Activated effector memory CD4-positive, alpha-beta T cell treated with anti-CD3 and anti-CD28 coated beads, Interleukin-2, amount 50 U/mL, for 16 hours (primary cell): ENCODE results near the gene SETBP1.

Source experiments
- DNase-seq: peaks from one replicate; pipeline ENCODE4 v3.0.0-alpha.2; 2020

The SETBP1 gene

GRCh38 chr18:44848644-44849335, 168.1 kb downstream of the SETBP1 start:
- no peak for DNase-seq

- no peak for DNase-seq
Measured at GRCh38 chr18:44849361-44849760, 168.7 kb downstream of the SETBP1 start.

DNA sequence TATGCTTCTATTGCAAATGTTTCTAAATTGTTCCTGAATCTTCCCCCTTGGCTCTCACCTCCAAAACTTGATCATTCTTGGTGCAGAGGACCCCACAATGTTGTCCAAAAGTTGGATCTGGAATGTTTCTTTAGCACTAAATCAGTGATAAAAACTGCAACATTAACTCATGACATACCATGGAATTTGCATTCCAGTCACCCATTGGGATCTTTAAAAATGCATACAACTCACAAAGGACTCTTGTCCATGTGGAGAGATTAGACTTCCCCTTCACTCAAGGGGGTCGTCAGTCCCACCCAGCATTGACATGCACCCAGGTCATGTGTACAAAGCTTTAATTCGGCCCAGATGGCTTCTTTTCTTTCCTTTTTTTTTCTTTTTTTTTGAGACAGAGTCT, 169.3 kb downstream of the SETBP1 start:
- DNase-seq = no peak

- DNase-seq = no peak
Measured at GRCh38 chr18:44851856-44852621, 171.4 kb downstream of the SETBP1 start.

- DNase-seq = no peak
Measured at GRCh38 chr18:44852818-44853217, 172.1 kb downstream of the SETBP1 start.

GRCh38 chr18:44853430-44853829, 172.7 kb downstream of the SETBP1 start:
- DNase-seq = no peak

- DNase-seq = no peak
Measured at GRCh38 chr18:44855681-44856080, 175.0 kb downstream of the SETBP1 start.

GRCh38 chr18:44856157-44856556, 175.5 kb downstream of the SETBP1 start:
- no peak for DNase-seq

DNA sequence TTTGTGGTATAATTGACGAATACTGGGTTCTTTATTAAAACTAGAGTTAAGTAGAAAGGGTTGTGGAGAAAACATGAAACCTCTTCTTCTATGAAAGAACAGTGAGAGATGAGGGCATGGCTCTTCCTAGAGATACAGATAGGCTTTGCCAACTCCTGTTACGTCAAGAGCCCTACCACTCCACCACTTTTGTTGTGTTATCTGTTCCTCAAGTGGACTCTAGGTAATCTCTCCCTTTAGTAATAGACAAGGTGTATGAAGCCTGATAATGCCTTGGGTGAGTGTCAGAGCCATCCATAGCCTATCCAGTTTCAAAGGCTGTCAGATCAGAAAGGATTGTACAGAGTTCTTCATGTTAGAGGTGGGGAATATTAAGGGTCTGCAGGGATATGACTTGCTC, 176.4 kb downstream of the SETBP1 start:
- DNase-seq = no peak

- DNase-seq = no peak
Measured at GRCh38 chr18:44857744-44858491, 177.2 kb downstream of the SETBP1 start.

DNA sequence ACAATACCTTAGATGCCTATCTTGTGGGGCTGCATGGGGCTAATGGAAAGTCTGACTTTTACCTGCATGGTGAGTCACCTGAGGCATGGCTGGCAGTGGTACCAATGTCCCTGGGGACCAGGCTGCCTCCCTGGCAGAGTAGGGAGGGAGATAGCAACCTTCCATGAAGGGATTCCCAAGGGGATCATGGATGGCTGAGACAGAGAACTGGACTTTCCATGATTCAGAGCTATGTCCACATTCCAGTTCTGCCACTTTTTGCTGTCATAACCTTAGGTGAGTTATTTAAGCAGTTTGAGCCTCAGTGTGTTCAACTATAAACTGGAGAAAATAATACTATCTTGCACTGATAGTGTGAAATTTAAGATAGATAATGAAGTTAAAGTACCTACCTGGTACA, 178.6 kb downstream of the SETBP1 start:
- no peak for DNase-seq

DNA sequence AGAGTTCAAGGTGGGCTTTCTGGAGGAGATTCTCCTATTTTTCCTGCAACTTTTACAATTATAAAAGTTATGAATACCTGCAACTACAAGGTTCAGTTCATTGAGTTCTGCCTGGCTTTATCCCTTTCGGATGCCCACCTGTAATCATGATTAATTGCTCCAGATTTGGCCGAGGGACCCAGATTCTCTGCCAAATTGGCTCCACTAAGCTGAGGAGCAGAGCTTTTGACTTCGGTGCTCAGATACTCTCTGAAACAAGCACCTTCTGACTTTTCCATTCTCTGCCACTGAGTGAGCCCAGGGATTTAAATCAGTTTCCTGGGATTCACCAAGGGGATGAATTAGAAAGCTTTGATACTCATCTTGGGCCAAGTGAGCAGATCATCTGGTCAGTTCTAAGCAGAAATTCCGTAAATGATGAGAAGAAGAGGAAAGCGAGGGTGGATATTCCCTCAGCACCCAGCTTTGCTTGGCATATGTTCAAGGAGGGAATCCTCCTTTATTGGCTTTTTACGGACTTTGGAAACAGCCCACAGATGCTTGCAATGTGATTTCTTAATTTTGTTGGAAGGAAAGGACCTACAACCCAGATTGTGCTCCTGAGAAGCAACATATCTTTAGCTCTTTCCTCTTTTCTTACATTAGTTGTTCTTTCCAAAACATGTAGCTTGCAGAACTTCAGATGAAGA, 179.2 kb downstream of the SETBP1 start:
- DNase-seq = no peak

- no peak for DNase-seq
Measured at GRCh38 chr18:44862112-44862511, 181.4 kb downstream of the SETBP1 start.

DNA sequence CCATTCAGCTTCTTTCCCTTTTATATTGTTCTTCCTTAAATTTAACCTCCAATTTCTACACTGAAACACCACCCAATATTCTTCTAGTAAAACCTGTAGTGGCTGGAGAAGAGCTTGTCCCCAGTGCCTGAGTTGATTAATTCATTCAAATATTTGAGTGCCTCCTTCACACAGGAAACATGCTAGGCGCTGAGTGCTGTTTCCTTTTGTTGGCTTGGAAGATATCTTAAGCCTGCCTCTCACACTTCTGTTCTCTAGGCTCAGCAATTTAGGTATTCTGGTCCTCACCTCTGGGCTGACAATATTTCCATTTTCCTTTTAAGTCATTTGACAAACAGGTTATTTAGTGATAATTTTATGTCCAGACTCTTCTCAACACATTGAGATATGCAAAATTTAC, 185.4 kb downstream of the SETBP1 start:
- no peak for DNase-seq

DNA sequence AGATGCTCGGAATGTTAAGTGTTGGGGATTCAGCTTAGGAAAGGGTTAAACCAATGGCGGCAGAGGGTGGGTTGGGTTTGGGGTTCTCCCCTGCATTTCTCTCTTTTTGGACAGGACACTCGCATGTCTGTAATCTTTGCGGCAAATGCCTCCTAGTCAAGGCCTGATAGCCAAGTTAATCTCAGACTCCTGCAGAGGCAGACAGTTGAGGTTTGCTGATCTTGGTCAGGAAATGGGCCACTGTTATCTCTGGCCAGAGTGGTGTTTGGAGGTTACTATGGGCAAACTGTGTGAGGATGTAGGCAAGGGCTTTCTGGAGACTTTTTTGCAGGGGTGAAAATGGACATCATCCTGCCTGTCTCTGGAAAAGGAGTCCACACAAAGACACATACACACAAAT, 188.8 kb downstream of the SETBP1 start:
- no peak for DNase-seq

DNA sequence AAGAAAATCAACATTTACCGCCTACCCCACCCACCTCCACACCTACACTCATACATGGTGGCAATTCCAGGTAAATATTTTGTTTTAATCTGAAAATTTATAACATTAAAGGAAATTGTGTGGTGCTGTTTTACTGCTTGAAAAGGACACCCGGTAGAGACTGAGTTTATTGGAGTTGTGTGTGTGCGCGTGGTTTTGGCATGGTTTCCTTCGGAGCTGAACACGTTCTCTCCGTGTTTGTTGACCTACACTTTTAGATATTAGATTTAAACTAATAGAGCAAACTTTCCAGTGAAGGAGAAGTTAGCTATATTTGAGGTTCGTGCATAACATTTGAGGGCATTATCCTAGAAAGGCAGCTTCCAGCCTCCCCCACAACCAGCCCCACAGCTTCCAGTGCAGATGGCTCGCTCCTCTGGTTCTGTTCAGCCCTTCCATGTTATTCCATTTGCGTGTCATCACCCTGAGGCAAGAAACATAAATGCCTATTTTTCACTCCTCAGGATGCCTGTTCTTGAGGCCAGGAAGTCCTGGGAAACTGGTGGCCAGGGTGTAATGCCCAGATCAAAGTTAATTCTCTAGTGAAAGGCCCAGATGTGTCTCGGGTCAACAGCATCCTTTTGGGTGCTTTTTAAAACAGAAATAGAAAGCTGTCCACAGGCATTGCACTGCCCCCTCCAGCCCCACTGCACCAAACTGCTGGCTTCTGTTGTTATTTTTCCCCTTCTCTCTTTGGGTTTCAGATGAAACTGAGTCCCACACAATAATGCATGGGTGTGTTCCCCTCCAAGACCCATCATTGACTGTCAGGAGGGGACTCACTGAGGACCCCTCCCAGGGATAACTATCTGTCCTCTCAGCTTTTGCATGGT, 190.2 kb downstream of the SETBP1 start:
- no peak for DNase-seq

DNA sequence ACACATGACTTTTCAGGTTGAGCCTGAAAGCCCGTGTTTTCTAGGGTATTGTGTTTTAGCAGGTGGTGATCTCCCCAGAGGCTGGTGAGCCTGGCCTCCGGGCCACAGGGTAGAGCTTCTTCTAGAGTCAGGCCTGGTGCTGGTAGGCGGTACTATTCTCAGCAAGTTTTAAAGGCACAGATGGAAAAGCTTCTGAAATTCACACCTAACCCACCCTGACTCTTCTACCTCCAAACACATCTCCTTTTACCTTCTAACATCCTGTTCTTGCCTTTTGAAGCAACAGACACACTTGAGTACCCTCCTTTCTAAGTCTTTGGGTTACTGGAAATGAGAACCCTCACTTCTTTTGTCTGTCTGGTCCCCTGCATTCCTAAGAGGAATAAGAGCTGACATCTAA, 191.1 kb downstream of the SETBP1 start:
- no peak for DNase-seq

- no peak for DNase-seq
Measured at GRCh38 chr18:44876024-44876423, 195.3 kb downstream of the SETBP1 start.

- no peak for DNase-seq
Measured at GRCh38 chr18:44876755-44877154, 196.1 kb downstream of the SETBP1 start.

GRCh38 chr18:44878335-44878734, 197.6 kb downstream of the SETBP1 start:
- no peak for DNase-seq

DNA sequence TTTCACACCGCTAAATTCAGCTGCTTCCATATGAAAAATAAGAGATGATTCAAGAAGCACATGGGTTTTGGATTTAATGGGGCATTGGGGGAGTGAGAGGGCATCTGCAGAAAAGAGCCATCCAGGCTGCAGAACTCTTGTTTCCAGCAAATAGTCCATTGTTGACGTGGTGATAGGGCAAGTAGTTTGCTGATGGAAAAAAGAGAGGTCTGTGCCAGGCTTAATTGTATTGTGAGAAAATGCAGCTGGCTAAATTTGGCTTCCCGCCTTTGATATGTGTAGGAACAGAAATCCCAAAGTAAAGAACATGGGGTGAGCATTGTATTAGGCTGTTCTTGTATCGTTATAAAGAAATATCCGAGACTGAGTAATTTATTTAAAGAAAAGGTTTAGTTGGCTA, 199.5 kb downstream of the SETBP1 start:
- no peak for DNase-seq

DNA sequence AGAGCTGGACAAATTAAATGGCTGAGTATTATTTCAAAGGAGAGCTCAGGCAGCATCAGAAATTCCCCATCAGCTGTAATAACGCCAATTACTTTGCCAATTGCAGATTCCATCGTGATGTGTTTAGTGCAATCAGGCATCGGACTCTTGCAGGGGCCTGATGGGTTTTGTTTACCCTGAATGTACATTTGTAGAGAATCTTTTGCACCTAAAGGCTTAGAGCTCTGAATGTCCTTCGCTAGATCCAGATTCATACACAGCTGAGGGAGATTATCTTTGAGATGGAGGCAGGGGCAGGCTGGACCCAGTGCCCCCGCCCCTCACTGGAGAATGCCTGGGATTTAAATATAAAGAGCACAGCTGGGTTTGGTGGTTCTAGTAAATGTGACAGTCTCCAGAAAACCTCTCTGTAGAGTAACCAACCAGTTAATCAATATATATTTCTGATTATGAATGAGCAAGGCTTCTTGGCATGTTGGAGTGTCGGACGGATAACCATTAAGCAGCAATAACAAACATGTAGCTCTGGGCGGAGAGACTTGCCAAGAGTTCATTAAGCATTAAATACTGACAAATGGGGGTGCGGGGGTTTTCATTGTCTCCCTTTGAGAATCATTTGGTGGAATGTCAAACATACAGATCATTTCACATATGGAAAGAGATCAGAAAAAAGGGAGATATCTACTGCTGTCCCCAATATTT, 200.9 kb downstream of the SETBP1 start:
- DNase-seq = no peak
